ENCODE data around the gene ACOX1. TPM values are rescaled to one million over a fixed set of nuclear protein-coding genes. Genes with fewer than 3 reads are reported as not detected.

ACOX1 gene
- polyA plus RNA-seq, 1 donor (not counting 4 experiments of a cell fraction or from before 2014, with no cell fraction given): 31.8 TPM

- Histone ChIP-seq H2AFZ (ENCODE audit: control insufficient read depth, low read length) (no peak overlapping the region), H4K20me1 (ENCODE audit: control insufficient read depth, extremely low read depth, insufficient read depth, low read length) (no peaks in the 10 kb centered on the region), H3K27ac (ENCODE audit: control insufficient read depth, insufficient read depth, low read length) (no peak overlapping the region), H3K36me3 (ENCODE audit: control insufficient read depth in 2 of 2, extremely low read depth in 1 of 2, insufficient read depth in 2 of 2, low read length in 2 of 2) (peaks cover 11 to 17% of the 10 kb centered on the region in 2 experiments), H3K27me3 (ENCODE audit: control insufficient read depth, extremely low read depth, insufficient read depth, low read length) (no peaks in the 10 kb centered on the region), H3K4me1 (ENCODE audit: control insufficient read depth, extremely low read depth, insufficient read depth, low read length) (peaks cover 9% of the 10 kb centered on the region), H3K9me3 (ENCODE audit: control insufficient read depth, low read depth, low read length) (no peaks in the 10 kb centered on the region), H3K9ac (ENCODE audit: control insufficient read depth, extremely low read depth, insufficient read depth, low read length) (no peak overlapping the region), H3K4me2 (ENCODE audit: control insufficient read depth, extremely low read depth, insufficient read depth, low read depth, low read length) (no peak overlapping the region), H3K4me3 (ENCODE audit: control insufficient read depth in 2 of 3, extremely low read depth in 1 of 3, insufficient read depth in 2 of 3, low read depth in 1 of 3, low read length in 3 of 3) (no peak overlapping the region), H3K9me1 (ENCODE audit: control insufficient read depth, extremely low read depth, insufficient read depth, low read length) (no peaks in the 10 kb centered on the region), H3K79me2 (ENCODE audit: control insufficient read depth, insufficient read depth, low read length) (peaks cover 4% of the 10 kb centered on the region)
- DNase-seq (ENCODE audit: low read depth, low spot score) (no peak), FAIRE-seq (no peak)
- dilution Hi-C loops (cut with MboI; ENCODE audit: extremely low pct_ligation_motif_present, low sequenced_read_pairs): no loop called here
- TF ChIP-seq CTCF (optimal IDR thresholded peaks at IDR 0.05 in 1 of 3, IDR thresholded peaks at IDR 0.05 in 1 of 3, conservative IDR thresholded peaks at IDR 0.05 in 1 of 3; ENCODE audit: extremely low read depth in 1 of 3, insufficient read depth in 2 of 3, low read length in 3 of 3) (no peak), EZH2 (IDR thresholded peaks at IDR 0.05; ENCODE audit: low read length) (no peak)
These were observed 84.8 kb downstream of the ACOX1 start for GRCh38 chr17:75894049-75894733.

GRCh38 chr17:75893305-75894048 is 85.5 kb downstream of the ACOX1 start:
- Histone ChIP-seq H4K20me1 (ENCODE audit: control insufficient read depth, extremely low read depth, insufficient read depth, low read length) (no peaks in the 10 kb centered on the region), H3K4me1 (ENCODE audit: control insufficient read depth, extremely low read depth, insufficient read depth, low read length) (peaks cover 9% of the 10 kb centered on the region)
- no peak for DNase-seq (ENCODE audit: low read depth, low spot score)

More at GRCh38 chr17:75893305-75894048, 85.5 kb downstream of the ACOX1 start:
- FAIRE-seq: no peak
- Histone ChIP-seq H3K9ac (ENCODE audit: control insufficient read depth, extremely low read depth, insufficient read depth, low read length) (no peak overlapping the region), H3K9me3 (ENCODE audit: control insufficient read depth, low read depth, low read length) (no peaks in the 10 kb centered on the region), H3K36me3 (ENCODE audit: control insufficient read depth in 2 of 2, extremely low read depth in 1 of 2, insufficient read depth in 2 of 2, low read length in 2 of 2) (peaks cover 10 to 14% of the 10 kb centered on the region in 2 experiments), H2AFZ (ENCODE audit: control insufficient read depth, low read length) (no peak overlapping the region), H3K27me3 (ENCODE audit: control insufficient read depth, extremely low read depth, insufficient read depth, low read length) (no peaks in the 10 kb centered on the region), H3K9me1 (ENCODE audit: control insufficient read depth, extremely low read depth, insufficient read depth, low read length) (no peaks in the 10 kb centered on the region), H3K27ac (ENCODE audit: control insufficient read depth, insufficient read depth, low read length) (no peak overlapping the region), H3K4me2 (ENCODE audit: control insufficient read depth, extremely low read depth, insufficient read depth, low read depth, low read length) (no peak overlapping the region), H3K79me2 (ENCODE audit: control insufficient read depth, insufficient read depth, low read length) (peaks cover 4% of the 10 kb centered on the region), H3K4me3 (ENCODE audit: control insufficient read depth in 2 of 3, extremely low read depth in 1 of 3, insufficient read depth in 2 of 3, low read depth in 1 of 3, low read length in 3 of 3) (no peak overlapping the region)
- TF ChIP-seq CTCF (optimal IDR thresholded peaks at IDR 0.05 in 1 of 3, IDR thresholded peaks at IDR 0.05 in 1 of 3, conservative IDR thresholded peaks at IDR 0.05 in 1 of 3; ENCODE audit: extremely low read depth in 1 of 3, insufficient read depth in 2 of 3, low read length in 3 of 3): no peak
- TF ChIP-seq EZH2 (IDR thresholded peaks at IDR 0.05; ENCODE audit: low read length): no peak
- dilution Hi-C loops (cut with MboI; ENCODE audit: extremely low pct_ligation_motif_present, low sequenced_read_pairs): no loop called here
